ENCODE results near the gene GGA2. TPM values are rescaled to one million over a fixed set of nuclear protein-coding genes. Genes with fewer than 3 reads are reported as not detected.
A peak's percentile ranks its signal among the peaks of the same experiment; 100 is the strongest.
"Not testable (repeated sequence)": the region's sequence is repeated elsewhere in the genome, so short reads cannot be mapped to it uniquely, and the experiment has no call there.

GGA2 gene
- total RNA-seq, 1 donor, result 18.9 TPM

GRCh38 chr16:23527961-23528643 is 17.8 kb upstream of the GGA2 start:
- DNase-seq (ENCODE audit: low read depth in 2 of 3, low spot score in 2 of 3), result no peak

DNA sequence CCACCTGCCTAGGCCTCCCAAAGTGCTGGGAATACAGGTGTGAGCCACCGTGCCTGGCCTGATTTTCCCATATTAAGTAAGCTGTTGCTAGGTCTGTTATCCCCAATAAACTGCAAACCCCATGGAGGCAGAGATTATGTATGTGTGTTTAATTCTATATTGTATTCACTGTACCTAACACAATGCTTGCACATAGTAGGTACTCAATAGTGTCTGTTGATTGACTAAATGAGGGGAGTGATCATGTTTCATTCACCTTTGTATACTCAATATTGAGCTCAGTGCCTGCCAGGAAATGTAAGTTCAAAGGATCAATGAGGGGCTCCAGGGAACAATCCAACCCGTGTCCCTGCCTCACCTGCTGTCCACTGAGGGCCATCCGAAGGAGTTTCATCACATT is 14.6 kb upstream of the GGA2 start:
- DNase-seq (ENCODE audit: low read depth in 2 of 3, low spot score in 2 of 3), result no peak

DNA sequence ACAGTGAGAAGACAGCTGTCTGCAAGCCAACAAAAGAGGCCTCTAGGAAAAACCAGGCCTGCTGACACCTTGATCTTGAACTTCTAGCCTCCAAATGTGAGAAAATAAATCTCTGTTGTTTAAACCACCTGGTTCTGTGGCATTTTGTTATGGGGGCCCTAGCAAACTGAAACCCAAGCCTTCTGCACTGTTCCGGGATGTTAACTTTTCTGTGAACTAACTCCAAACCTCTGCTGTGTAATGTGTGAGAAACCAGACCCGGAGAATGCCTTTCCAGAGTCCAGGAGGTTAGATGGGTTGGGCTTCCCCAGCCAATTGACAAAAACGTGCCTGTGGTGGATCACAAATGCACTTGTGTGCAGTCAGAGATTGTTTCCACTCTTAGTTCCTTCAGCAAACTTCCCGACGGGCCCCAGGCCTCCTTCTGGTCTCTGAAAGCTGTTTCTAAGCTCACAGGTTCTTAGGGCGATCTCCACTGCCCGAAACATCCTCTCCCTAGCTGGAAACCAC is 13.6 kb upstream of the GGA2 start:
- DNase-seq (ENCODE audit: low read depth in 2 of 3, low spot score in 2 of 3), result no peak

DNA sequence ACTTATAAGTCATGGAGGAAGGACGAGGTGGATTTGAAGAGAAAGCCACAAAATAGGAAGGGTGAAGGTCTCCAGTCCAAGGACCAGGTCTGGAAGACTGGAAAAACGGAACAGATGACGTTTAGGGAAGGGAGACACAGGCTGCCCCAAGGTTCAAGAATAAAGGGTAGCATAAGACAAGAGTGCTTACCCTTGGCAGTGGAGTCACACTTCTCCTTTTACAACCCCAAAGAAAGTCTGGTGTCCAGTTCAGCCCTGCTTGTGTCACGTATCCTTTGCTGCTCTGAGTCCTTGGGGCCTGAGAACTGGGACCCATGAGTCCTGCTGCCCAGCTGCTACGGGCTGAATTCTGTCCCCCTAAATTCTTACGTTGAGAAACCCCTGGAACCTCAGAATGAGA is 13.0 kb upstream of the GGA2 start:
- DNase-seq (ENCODE audit: low read depth in 2 of 3, low spot score in 2 of 3), result no peak

DNA sequence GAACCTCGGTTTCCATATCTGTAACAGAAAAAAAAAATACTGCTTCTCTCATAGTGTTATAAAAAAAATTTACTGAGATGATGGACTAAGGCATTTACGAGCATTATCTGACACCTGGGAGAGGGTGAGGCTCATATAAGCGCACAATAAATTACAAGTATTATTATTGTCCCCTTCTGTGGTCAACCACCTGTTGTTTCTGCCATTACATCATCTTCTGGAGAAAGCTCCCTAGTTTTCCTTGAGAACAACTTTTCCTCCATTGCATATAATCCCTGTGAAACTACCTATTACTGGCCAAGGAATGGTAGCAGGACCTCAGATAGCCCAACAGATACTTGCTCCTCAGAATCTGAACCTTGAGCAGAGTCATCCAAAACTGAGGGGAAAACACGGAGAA is 11.7 kb upstream of the GGA2 start:
- DNase-seq (ENCODE audit: low read depth in 2 of 3, low spot score in 2 of 3), result no peak

DNA sequence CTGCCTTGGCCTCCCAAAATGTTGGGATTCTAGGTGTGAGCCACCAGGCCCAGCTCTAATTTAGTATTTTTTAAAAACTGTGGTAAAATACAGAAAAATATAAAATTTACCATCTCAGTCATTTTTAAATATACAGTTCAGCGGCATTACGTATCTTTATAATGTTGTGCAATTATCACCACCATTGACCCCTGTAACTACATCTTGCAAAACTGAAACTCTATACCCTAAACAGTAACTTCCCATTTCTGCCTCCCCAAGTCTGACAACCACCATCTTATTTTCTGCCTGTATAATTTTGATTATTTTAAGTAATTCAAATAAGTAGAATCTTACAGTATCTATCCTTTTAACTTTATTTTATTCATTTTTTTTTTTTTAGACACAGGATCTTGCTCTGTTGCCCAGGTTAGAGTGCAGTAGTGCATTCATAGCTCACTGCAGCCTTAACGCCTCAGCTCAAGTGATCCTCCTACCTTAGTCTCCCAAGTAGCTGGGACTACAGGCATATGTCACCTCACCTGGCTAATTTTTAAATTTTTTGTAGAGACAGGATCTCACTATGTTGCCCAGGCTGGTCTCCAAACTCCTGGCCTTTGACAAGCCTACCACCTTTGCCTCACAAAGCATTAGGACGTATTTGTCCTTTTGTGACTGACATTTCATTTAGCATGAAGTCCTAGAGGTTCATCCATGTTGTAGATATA is 10.9 kb upstream of the GGA2 start:
- DNase-seq (ENCODE audit: low read depth in 2 of 3, low spot score in 2 of 3), result no peak

DNA sequence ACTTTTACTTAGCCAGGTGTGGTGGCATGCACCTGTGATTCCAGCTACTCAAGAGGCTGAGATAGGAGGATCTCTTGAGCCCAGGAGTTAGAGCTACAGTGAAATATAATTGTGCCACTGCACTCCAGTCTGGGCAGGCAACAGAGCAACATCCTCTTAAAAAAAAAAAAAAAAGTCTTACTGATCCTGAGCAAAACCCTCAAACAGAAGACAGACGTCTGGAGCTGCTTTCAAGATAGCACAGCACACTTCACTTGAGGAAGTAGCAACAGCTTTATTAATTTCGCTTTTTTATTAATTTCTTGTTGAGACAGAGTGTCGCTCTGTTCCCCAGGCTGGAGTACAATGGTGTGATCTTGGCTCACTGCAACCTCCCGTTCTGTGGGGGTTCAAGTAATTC is 10.2 kb upstream of the GGA2 start:
- no peak for DNase-seq (ENCODE audit: low read depth in 2 of 3, low spot score in 2 of 3)

- DNase-seq (ENCODE audit: low read depth in 2 of 3, low spot score in 2 of 3), result no peak
Measured at GRCh38 chr16:23519282-23519681, 9.0 kb upstream of the GGA2 start.

DNA sequence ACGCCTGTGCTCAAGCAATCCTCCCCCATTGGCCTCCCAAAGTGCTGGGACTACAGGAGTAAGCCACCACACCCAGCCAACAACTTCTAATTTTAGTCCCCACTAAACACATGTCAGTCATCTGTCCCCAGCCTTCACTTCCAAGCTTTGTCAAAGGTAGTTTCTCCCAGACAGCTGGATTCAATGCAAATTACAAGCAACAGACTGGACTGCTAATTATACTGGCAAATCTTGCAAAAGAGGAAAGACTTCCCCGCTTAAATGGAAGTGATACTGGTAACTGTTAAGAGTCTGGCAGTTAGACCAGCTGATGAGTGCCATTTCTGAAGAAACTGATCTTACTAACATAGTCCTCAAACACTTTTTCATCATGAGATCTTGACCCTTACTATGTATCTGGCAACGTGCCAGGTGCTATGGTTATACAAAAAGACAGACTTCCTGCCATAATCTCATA is 8.2 kb upstream of the GGA2 start:
- no peak for DNase-seq (ENCODE audit: low read depth in 2 of 3, low spot score in 2 of 3)

- DNase-seq (ENCODE audit: low read depth in 2 of 3, low spot score in 2 of 3), result peak in 2 of 3 donors; percentile 35 to 74
Measured at GRCh38 chr16:23516366-23517137, 6.3 kb upstream of the GGA2 start.

- no peak for DNase-seq (ENCODE audit: low read depth in 2 of 3, low spot score in 2 of 3)
Measured at GRCh38 chr16:23515881-23516280, 5.6 kb upstream of the GGA2 start.

GRCh38 chr16:23514381-23515152 is 4.3 kb upstream of the GGA2 start:
- DNase-seq (ENCODE audit: low read depth in 2 of 3, low spot score in 2 of 3), result peak in 2 of 3 donors; percentile 30 to 78

- no peak for DNase-seq (ENCODE audit: low read depth in 2 of 3, low spot score in 2 of 3)
Measured at GRCh38 chr16:23512168-23512695, 1.9 kb upstream of the GGA2 start.

DNA sequence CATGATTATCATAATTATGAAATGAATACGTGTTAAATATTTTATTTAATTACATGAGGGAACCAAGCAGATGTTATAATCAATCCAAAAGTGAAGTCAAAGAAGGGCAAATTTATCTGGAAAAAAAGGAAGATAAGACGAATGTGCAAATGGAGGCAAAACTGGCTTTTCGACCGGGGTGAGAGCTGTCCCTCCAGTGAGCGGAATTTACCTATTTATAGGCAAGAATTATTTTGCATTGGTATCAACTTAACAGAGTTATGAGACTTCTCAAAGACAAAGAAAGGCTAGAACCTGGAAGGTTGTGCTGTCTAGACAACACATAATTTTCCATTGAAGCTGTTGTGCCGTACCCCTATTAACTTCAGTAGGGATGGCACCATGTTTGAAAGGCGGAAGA is 1.4 kb upstream of the GGA2 start:
- DNase-seq (ENCODE audit: low read depth in 2 of 3, low spot score in 2 of 3), result no peak

DNA sequence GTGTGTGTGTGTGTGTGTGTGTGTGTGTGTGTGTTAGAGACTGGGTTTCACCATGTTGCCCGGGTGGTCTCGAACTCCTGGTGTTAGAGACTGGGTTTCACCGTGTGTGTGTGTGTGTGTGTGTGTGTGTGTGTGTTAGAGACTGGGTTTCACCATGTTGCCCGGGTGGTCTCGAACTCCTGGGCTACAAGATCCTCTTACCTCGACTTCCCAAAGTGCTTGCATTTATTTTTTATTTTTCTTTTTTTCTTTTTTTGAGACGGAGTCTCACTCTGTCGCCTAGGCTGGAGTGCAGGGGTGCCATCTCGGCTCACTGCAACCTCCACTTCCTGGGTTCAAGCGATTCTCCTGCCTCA is 599 bp upstream of the GGA2 start:
- not testable (repeated sequence) for DNase-seq (ENCODE audit: low read depth in 2 of 3, low spot score in 2 of 3)

GRCh38 chr16:23509782-23510163 is 521 bp downstream of the GGA2 start:
- DNase-seq (ENCODE audit: low read depth in 2 of 3, low spot score in 2 of 3), result peak in 2 of 3 donors; percentile 21 to 50

- DNase-seq (ENCODE audit: low read depth in 2 of 3, low spot score in 2 of 3), result no peak
Measured at GRCh38 chr16:23509441-23509754, 896 bp downstream of the GGA2 start.

- DNase-seq (ENCODE audit: low read depth in 2 of 3, low spot score in 2 of 3), result no peak
Measured at GRCh38 chr16:23508589-23509440, 1.5 kb downstream of the GGA2 start.

GRCh38 chr16:23506606-23506994 is 3.7 kb downstream of the GGA2 start:
- no peak for DNase-seq (ENCODE audit: low read depth in 2 of 3, low spot score in 2 of 3)

Data from hematopoietic multipotent progenitor cell (in vitro differentiated cells).